Stimulated activated CD4-positive, alpha-beta T cell treated with anti-CD3 and anti-CD28 coated beads, Interleukin-4, amount 100 ng/mL, for 4 hours (primary cell): ENCODE results near the gene SLC6A20.
A peak's percentile ranks its signal among the peaks of the same experiment; 100 is the strongest.

Experiments
- DNase-seq, 2 experiments: peaks; one replicate each; pipeline ENCODE4 v3.0.0-alpha.2; 2020

The SLC6A20 gene, protein sequence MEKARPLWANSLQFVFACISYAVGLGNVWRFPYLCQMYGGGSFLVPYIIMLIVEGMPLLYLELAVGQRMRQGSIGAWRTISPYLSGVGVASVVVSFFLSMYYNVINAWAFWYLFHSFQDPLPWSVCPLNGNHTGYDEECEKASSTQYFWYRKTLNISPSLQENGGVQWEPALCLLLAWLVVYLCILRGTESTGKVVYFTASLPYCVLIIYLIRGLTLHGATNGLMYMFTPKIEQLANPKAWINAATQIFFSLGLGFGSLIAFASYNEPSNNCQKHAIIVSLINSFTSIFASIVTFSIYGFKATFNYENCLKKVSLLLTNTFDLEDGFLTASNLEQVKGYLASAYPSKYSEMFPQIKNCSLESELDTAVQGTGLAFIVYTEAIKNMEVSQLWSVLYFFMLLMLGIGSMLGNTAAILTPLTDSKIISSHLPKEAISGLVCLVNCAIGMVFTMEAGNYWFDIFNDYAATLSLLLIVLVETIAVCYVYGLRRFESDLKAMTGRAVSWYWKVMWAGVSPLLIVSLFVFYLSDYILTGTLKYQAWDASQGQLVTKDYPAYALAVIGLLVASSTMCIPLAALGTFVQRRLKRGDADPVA

DNA sequence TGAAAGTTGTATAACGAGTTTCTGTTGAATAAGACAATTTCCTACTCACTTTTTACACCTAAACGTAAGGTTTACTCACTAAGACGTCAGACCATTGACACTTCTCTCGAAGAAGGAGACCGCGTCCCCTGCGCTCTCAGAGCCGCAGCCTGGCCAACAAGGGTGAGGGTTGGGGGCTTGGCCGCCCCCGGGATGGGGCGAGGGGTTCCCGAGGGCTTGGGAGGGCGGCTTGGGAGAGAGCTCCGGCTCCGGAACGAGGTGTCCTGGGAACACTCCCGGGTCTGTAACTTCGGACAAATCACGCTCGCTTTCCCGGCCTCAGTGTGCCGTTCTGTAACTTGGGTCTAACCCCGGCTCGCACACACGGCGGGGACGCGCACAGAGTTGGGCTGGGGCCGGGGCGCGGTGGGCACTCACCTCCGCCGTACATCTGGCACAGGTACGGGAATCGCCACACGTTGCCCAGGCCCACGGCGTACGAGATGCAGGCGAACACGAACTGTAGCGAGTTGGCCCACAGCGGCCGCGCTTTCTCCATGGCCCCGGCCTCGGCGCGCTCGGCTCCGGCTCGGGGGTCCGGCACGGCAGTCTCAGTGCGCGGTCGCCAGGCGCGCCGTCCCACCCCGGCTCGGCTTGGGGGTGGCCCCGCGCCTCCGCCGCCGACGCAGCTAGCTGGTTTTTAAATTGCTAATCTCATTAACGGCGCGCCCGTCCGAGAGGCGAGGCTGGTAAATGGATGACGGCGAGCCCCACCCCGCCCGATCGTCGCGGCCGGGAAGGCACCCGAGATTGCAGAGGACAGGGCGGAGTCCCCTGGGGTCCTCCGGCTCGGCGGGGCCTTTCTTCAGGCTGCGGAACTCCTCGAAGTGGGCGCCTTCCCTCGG, at the start of gene SLC6A20:
TSS of gene SLC6A20 (minus strand) at position 655 of the 884 bp plus-strand sequence. CDS start at position 538, 117 bp downstream.
- DNase-seq: peak in 1 of 2 experiments; percentile 5

DNA sequence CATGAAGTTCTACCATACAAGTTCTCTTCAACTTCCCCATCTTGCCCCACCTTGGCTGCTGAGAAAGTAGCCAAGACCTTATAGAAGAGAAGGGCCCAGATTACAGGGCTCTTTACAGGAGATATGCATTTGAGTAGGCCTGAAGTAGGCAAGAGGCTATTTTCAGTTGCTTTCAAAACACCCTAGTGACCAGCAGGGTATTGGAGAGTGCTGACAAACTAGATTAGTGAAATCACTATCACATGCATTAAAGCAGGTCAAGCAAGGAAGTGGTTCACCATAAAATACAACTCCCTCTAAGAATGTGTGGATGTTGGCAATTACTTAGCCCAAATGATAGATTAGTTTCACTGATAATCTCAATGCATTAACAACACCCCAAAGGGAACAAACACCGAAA, 48.3 kb upstream of the SLC6A20 start:
- DNase-seq: no peak

DNA sequence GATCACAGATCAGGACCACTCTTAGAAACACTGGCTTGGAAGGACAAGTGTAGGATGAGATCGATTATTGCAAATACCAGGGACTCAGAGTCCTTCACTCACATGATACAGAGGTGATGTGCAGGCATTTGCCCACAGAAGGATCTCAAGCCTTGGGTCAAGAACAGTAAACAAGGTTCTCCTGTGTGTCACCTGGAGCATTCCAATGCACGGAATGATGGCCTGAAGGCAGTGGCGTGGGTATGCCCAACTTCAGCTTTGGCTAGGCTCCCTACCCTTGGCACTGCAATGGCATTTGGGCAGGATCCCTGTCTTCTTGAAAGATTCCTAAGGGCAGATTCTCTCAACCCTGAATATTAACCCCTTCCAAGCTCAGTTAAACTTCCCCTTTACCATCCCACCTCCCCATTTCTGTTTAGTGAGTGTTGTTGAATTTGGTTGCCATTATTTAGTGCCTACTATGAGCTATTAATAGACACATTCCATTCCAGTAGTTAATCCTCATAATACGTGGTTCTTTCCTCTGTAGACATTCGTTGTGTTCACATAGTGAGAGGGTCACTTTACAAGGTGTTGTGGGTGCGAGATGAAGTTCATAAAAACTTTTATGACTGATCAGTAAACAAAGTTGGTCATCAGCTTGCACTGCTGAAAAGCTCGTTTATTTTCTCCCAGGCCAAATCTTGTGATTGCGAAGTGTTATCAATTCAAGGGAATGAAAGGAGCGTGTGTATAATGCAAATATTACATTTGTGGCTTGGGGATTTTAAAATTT, 46.7 kb upstream of the SLC6A20 start:
- DNase-seq: no peak

DNA sequence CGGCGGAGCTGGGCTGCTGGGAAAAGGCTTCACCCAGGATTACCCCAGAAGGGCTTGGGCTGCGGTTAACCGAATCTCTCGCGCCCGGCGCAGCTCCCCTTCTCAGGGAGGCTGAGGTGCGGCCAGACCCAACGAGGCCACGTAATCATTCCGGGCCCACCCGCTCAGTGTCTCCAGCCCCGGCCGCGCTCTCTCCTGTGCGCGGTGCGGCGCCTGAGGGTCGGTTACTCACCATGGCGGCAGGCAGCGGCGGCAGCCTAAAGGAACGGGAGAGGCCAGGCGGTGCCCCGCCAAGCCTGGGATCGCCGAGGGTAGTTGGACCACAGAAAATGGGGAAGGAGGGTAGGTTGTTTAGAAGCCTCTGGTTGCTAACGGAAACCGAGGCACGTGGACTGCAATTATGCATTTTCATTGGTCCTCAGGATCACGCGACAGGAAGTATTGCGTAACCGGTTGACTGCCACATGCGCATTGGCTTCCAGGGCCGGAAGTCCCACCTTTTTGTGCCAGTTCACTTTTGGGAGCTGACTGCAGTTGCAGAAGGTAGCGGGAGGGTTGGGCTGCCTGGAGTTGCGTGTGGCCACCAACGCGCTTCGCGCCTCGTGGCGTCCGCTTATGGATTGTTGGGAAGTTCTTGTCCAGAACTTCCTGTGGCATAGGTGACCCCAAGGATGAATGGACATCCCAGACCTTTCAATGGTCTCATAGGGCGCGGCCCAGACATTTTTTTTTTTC, 45.6 kb upstream of the SLC6A20 start, which contains the start of gene LZTFL1:
TSS of gene LZTFL1 (minus strand) at position 363 of the 735 bp plus-strand sequence. CDS start at position 235, 128 bp downstream.
- peak; percentile 76 to 90 for DNase-seq

DNA sequence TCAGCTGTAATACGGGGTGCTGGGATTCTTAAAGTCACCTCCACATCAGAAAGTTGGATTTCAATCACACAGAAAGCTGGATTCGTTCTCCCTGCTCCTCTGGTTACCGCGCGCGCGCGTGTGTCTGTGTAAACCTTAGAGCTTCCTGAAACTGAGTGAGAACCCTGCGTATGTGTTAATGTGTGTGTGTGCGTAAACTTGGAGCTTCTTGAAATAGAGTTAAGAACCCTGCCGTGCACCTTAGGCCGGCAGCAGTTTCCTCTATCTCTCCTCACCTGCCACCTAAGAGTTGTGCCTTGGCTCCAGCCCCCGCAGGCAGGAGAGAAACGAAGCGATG, 45.1 kb upstream of the SLC6A20 start:
- no peak for DNase-seq

DNA sequence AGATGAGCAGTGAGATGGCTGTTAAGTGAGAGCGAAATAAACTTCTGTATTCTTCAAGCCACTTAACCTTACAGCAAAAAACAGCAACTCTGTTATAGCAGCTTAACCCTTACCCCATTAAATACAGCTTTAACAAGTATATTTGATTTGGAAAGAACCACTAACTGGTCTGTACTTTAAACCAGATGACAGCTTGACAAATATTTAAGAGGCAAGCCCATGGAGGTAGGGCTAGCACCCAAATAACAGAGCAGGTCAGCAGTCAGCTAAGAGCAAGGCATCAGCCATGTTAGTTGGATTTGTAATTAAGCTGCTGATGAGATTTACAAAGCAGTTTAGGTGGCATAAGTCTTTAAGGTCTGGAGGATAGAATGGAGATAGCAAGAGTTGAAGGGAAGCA, 42.1 kb upstream of the SLC6A20 start:
- no peak for DNase-seq

DNA sequence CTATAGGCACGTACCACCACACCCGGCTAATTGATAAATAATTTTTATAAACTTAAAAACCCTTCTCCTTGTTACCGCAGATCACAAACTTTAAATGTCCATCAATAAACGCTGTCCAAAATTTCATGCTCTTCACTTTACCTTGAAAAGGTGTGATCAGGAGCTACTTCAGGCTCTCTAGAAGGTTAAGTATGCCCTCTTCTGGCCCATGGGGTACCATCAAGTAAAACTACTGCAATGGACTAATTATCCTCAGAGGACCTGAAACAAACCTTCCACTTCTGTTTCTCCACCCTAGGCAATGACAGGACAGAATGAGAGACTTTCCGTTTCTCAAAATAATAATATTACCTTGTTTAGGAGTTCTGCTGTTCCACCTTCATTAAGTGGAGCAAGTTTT, 36.4 kb upstream of the SLC6A20 start:
- no peak for DNase-seq

DNA sequence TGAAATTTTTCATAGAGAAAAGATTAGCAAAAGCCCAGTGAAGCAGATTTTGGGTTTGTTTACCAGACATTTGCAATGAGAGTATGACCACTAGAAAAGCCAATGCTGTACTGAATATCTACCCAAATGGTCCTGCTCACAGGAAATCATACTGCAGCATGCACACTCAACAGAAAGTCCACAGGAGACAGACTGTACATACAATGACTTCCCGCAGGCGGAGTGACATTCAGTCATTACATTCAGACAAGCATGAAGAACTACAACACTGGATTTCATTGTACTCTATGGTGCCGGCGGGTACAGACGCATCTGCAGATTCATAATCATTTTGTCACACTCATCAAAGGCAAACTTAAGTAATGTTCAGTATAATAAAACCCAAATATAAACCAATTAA, 33.8 kb upstream of the SLC6A20 start:
- DNase-seq: no peak

DNA sequence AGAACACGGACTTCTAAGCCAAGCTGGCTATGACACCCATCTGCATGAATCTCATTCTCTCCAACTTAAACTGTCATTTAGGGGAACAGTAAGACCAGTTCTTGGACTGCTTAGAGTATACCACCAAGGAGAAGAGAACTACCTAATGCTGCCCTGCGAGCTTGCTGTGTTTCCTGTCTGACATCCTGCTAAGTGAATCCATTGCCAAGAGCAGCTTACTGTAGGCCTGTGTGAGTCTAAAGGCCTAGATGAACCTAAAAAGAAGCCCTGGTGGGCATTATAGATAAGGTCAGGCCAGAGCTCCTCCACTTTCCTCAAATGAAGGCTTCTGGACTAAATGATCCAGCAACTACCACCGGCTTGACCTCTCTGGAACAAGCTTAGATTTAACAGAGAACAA, 30.6 kb upstream of the SLC6A20 start:
- no peak for DNase-seq

DNA sequence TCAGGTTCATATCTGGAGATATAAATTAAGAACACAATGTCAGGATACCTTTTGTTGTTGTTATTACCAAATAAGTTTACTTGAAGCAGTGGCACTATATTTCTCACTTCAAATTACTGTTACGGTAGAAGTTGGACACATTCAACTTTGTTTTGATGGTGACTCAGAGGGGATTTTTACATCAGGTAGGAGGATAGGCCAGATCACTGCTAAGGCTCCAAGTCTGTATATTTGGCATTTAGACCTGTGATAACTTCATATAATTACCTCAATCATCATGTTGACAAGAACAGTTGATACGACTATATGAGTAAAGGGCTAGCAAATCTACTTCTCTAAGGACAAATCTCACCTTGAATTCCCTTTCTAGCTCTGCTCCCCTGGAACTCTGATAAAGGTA, 30.0 kb upstream of the SLC6A20 start:
- DNase-seq: no peak

DNA sequence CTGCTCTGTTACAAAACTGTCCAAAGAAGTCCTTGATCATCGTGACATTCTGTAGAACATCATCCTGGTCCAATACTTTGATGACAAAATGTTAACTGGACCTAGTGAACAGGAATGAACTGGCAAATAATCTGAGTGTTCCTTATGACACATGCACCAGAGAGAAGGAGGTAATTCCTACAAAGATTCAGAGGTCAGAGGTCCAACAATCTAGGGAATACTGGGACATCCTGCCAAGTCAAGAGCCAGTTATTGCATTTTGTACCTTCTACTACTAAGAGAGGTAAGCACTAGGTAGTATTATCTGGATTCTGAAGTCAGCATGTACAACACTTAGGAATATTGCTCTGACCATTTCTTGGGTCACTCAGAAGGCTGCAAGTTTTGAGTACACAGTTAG, 24.8 kb upstream of the SLC6A20 start:
- DNase-seq: no peak

DNA sequence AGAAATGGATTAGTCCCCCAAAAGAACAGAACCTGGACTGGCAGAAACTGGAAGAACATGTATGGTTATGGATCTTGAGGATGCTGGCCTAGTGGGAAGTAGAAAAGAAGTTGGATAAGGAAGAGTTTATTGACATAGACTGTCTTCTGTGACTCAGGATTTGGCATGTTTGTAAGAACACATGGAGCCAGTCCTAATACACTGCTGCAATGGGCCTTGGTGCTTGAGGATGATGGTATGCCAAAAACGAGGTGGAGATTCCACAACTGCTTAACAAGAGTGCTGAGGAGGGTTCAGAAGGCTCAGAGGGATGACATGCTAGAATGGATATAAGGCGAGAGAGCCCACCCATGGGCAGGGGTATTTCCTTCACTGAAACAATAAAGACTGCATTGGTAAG, 23.2 kb upstream of the SLC6A20 start:
- DNase-seq: no peak

DNA sequence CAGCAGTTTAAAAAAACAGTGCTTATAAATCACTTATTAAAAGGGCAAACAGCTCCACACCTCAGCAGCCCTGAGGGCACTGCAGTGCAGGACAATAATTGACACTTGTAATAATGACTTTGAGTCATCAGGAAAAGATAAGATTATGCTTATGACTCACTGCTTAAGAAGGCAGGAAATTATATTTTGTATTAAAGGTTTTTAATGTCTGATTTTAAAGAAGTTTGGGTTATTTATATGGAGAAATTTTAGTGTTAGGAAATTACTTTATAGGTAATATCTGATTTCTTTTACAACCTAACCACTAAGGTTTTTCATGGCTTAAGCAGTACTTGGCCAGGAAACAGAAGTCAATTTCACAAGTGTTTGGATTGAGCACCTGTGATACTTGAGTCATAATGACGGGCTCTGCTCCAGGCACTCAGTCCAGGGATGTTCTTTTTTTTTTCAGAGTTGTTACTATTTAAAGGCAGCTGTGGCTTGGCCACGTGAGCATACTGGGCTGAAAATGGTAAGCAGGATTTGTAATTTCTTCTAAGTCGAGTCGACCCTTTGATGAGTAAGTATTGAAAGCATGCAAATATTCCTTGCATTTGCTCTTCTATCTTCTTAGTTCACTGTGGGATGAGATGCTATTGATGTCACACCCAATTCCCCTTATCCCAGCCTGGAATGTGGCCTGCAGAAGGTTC, 21.6 kb upstream of the SLC6A20 start:
- DNase-seq: no peak

DNA sequence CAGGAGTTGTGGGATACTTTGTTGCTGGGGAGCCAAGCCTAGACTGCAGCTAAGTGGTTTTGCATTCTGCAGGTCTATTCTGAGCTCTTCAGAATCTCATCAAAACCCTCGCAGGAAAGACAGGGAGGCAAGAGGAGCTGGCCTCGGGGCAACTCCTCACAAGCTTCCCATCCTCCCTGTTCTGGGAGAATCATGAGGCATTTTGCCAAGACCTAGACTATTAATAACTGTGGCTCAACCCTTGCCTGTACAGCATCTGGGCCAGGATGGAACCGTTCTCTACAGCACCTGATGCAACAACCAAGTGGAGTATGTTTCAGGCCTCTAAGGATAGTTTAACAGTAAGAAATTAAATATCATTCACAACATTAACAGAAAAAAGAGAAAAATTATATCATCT, 20.2 kb upstream of the SLC6A20 start:
- no peak for DNase-seq

DNA sequence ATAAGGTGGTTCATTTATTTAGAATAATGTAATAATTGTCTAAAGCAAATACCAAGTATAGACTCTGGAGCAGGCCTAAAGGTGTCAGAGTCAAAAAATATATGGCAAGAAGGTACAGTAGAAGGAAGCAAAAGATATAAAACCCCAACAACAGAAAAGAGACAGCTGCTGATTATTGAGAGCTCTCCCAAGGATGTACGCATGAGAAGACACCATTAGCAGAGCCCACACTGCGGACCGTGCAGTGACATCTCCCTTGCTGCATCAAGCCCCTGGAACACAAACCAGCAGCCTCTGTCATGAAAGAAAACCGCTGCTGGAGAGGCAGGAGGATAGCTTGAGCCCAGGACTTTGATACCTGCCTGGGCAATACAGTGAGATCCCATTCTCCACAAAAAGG, 18.0 kb upstream of the SLC6A20 start:
- no peak for DNase-seq

DNA sequence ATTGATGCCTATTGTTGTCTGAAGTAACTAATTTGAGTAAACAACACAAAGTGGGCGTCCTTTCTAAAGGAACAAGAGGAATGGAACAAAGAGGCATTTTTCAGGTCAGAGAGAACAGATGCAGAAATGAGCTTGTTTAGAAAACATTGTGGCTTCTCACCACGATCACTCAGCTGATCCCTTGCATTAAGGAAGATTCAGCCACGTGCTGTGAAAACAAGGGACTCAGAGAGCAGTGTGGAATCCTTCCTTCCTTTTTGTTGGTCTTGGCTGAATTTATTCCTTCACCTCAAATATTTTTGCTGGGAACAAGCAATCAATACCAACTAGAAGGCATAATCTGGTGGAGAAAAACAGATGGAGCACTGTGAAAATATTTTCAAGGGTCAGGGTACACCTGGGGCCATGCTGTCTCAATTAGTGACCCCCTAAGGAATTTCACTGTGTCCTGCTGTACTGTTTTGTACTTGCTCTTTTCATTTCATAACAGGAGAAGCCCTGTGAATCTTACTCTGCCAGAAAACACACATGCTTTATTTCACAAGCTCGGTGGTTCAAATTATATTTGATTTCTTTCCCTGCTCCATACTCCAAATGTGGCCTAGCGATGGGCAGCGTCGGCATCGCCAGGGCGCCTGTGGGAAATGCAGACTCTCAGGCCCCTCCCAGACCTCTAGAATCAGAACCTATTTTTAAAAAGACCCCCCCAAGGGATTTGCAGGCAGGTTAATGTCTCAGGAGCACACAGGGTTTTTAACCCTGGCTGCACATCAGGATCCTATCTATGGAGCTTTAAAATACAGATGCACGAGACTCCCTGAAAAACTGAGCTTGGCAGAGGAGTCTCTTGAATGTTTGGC, 11.6 kb upstream of the SLC6A20 start:
- DNase-seq: no peak

DNA sequence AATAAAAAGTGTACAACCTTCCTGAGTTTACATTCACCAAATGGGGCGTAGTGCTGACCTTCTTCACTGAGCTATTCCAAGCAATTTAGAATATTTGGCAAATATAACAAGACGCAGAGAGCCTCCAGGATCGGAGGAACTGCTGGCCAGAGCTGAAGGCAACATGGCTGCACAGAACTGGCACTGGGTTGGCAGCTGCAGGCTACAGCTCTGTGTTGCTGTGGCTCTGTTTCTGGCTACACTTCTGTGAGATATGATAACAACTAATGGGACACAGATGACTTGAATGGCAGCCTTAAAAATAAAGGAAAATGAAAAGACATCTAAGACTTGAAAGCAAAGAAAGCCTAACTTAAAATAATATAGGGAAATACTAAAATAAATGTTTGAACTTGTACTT, 10.8 kb upstream of the SLC6A20 start:
- DNase-seq: no peak

DNA sequence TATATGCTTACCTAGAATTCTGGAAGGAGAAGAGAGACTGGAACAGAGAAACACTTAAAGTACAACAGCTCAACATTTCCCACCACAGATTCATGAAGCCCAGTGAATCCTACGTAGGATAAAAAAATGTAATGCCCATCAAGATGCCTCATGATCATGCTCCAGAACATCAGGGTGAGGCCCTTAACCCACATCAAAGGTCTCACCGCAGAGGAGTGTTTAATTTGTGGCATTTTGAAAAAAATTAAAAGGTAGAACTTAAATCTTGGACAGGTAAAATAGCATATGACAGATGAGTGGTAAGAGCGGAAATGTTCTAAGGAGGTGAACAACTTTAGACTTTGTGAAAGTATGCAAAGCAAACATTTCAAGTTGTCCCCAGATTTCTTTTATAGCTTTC, 9.7 kb upstream of the SLC6A20 start:
- DNase-seq: no peak

DNA sequence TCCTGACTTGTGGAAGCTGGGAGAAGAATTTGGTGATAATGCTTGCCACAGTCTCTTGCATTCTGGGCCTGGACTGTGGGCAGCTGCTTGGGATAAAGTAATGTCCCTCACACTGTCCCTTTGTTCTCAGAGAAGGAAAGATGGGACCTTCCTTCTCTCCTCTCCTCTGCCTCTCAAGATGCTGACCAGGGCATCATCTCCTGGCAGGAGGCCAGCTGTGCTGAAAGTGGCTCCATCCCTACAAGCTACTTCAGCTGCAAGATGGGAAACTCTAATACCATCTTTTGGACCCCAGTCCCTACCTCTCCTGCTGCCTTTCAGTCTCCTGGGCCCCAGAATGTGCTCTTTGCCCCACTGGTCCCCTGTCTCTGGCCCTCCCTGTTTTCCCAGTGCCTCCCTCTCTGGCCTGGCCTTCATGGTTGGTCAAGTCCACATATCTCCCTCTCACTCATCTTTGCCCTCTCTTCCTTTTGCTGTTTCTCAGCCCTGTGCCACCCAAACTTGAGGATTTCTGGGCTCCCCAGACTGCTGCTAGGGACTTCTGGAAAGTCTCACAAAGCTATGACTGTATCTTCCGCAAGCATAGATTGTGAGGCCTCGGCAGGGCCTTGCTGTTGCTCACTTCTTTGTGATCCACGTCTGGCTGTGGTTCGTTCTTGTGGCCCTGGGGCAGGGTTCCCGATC, 7.1 kb upstream of the SLC6A20 start:
- no peak for DNase-seq

DNA sequence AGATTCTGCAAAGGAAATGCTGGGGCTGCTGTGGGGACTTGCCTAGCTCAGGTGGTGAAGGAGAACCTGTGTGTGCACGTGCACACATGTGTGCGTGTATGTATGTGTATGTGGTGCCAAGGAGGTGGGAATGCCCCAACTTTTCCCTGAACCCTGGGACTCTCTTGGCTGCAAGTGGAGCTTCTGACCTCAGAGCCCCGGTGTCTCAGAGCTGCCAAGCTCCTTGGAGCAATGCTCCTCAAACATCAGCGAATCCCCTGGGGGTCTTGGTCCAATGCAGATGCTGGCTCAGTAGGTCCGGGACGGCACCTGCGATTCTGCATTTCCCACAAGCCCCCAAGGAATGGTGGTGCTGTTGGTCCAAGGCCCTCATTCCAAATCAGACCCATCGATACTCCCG, 5.8 kb upstream of the SLC6A20 start:
- no peak for DNase-seq
